LHCN-M2 (cell line): ENCODE data around the gene C16orf82. TPM values are rescaled to one million over a fixed set of nuclear protein-coding genes. Genes with fewer than 3 reads are reported as not detected.
"Not testable (repeated sequence)": the region's sequence is repeated elsewhere in the genome, so short reads cannot be mapped to it uniquely, and the experiment has no call there.

ENCODE experiments used
- DNase-seq: peaks from one replicate; pipeline ENCODE4 v3.0.0-alpha.2; 2012; ENCODE audit warnings: low read depth
- polyA plus RNA-seq: library from polyadenylated mRNA; unstranded; fragments of >200 nt; gene quantifications from one replicate; pipeline ENCODE4 v1.2.1, GENCODE V29; 2012; ENCODE audit warnings: missing spikeins
- total RNA-seq: library from RNA; depleted of rRNA; stranded (reverse); fragments of >200 nt; gene quantifications from 2 replicates; pipeline ENCODE4 v1.2.3, GENCODE V29; 2014; rRNA removed

C16orf82 gene
- not detected in 2 replicates for total RNA-seq
- not detected for polyA plus RNA-seq

DNA sequence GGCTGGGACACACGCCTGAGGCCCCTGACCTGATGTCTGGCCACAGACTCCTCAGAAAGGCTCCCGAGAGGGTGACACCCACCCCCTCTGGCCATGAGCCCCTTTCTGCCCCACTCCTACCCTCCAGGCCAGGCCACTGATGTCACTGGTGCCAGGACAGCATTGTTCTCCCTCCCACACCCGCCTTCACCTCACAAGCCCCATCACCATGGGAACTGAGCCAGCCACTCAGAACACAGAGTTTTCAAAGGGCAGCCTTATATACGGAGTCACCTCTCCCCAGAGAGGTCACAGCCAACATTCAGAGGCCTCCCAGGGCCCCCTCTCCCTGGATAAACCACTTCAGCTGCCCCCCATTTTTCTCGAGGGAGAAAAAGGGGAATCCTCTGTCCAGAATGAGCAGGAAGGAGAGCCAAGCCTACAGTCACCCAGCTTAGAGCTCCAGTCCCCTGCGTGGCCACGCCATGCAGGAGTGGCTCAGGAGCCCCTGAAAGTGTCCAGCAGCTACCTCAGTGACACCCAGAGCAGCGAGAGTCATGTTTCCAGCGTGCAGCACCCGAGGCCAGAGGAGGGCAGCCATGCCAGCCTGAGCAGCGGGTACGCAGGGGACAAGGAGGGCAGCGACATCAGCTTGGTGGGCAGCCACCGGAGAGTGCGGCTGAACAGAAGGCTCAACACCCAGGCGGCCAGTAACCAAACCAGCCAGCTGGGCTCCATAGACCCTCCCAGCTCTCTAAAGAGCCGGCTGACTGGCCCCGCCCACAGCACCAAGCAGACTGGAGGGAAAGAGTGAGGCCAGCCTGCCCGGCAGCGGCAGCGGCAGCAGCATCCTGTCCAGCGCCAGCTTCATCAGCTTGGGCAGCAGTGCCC, at the start of gene C16orf82:
TSS of gene C16orf82 (plus strand) at position 260 of the 870 bp plus-strand sequence.
- no peak for DNase-seq

DNA sequence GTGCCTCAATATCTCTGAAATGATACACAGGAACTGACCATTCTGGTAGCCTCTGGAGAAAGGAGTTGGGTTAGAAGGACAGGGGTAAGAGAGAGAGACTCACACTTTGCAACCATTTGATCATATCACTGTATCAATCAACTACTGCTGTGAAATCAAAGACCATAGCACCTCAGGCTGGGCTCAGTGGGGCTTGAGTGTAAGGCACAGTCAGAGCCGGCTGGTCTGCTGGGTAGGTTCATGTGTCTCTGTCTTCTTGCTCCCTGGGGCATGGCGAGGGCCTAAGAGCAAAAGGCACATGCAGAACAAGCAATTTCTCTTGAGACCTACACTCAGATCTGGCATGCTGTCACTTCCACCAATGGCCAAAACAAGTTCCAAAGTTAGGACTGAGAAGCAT, 46.7 kb upstream of the C16orf82 start:
- no peak for DNase-seq

DNA sequence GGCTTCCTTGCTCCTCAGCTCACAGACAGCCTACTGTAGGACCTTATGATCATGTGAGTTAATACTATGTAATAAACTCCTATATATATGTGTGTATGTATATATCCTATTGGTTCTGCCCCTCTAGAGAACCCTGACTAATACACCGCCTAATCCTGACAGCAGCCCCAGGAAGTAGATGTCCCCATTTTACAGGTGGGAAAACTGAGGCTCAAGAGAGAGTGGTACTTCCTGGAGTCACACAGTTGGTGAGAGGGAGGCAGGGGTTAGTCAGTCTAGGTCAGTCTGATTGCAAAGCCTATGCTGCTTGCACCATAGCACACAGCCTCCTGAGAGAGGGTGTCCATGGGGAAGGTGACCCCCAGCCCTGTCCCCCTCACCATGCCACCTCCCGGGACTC, 42.7 kb upstream of the C16orf82 start:
- DNase-seq = no peak

DNA sequence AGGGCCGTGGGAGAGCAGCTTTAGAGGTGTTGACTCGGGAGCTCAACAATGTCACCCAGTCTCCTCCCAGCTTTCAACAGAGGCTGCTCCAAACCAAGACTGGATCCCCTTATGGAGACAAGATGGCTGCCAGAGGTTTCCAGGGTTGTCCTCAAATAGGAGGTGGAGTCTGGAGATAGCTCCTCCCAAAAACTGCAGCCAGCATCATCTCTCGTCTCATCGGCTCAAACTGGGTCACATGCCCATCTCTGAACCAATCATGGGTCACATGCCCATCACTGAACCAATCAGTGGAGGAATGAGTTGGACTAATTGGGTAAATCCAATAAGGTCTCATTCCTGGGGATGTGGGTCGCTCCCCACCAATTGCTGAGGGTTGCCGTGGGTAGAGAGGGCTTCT, 41.1 kb upstream of the C16orf82 start:
- DNase-seq = no peak

DNA sequence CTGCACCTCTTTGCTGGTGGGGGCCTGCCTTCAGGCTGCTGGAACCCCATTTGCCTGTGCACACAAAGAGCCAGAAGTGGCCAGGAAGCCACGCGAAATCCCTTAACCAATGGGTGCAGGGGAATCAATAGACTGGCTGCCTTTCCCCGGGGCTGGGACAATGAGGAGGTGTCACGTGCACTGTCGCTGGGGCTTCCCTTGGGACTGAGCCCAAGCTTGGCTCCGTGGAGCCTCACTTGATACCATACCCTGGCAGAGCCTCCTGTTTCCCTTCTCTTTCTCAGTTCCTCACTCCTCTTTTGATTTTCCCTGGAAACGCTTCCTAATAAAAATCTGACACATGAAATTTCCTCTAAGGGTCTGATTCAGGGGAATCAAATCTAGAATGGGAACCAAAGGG, 38.8 kb upstream of the C16orf82 start:
- no peak for DNase-seq

DNA sequence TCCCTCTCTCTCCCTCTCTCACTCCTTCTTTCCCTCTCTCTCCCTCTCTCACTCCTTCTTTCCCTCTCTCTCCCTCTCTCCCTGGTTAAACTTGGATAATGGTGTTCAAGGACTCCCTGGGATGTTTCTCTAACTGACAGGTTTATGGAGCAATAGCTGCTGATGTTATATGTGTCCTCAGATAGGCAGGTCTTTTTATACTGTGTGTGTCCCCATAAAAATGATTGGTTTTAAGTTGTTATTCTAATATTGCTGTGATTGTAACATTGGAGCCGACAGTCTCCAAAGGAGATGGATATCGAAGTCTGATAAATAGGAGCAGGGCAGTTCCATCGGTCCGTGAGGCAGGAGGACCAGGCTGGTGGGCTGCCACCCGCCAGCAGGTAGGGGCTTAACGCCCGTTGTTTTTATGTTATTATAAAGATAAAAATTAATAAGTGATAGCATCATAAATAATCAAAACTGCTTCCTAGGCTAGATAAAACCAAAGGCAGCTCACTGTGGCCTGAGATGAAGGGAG, 38.1 kb upstream of the C16orf82 start:
- no peak for DNase-seq

DNA sequence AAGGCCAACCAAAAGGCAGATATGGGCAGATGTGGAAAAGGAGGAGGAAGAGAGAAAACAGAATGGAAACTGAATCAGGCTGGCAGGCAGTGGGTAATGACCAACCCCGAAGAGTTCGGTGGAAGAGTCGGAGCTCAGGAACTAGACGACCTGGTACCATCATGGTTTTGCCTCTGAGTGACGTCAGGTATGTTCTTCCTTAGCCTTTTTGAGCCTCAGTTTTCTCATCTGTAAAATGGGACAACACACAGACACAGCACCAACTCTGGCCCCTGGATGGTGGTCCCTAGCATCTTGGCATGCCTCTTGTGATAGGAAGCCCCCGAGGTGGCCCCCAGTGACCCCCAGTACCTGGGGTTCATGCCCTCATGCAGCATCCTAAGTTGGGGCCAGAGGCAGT, 37.2 kb upstream of the C16orf82 start:
- no peak for DNase-seq

DNA sequence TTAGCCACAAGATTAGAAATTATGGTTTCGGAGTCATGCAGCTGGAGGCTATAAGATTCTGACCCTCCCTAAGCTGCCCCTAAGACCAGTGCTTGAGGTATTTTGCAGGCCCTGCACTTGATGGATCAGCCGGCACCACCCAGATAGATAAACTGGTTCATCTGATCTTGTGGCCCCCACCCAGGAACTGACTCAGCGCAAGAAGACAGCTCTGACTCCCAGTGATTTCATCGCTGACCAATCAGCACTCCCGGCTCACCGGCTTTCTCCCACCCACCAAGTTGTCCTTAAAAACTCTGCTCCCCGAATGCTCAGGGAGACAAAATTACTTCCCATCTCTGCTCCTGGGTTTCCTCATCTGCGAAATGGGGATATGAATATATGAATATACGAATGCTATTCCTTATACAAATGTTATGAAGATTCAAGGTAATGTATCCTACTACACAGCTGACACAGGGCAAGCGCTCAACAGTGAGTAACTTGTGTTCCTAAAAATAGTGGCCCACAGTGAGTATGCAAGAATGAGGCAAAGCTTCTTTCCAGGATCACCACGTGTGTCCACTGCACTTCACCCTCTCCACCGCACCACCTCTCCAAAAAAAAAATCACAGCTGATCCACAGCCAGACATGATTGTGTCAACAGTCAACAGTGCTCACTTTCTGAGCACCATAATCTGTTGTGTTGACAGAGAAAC, 33.3 kb upstream of the C16orf82 start:
- DNase-seq = no peak

DNA sequence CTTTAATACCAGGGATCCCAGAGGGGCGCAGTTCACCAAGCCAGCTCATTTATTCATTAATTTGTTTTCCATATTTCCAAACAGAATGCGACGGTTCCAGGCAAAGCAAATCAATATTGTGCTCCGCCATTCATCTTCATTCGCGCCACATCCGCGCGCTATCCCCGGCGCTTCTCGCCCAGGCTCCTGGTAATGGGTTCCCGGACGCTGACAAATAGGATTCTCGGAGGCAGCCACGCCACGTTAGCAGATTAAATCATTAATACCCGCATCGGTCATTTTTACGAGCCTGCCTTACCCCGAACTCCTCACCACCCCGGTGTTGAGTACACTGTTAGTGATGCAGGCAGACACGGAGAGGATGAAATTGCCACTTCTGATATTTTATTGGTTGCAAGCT, 26.0 kb upstream of the C16orf82 start:
- no peak for DNase-seq

DNA sequence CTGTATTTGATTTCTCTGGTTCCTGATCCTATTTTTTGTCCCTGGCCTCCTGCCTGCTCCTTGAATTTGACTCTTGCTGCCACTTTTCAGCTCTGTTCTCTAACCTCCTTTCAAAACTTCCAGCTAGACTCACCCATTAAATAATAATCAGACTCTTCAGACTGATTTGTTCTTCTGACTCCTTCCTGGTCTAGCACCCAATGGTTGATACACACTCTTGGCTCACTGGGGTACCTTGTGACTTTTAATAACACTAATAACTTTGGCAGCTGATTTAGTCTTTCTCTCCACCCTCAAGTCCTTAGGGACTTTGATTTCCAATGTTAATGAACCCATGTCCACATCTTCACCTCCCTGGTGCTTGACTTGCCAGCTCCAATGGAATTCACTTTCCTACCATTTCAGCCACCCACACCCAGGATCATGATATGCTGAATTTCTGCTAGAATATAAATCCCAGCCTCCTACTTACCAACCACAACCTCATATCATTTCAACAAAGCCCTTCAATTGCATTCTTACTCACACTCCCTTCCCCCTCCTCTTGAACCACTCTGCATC, 19.7 kb upstream of the C16orf82 start:
- no peak for DNase-seq

DNA sequence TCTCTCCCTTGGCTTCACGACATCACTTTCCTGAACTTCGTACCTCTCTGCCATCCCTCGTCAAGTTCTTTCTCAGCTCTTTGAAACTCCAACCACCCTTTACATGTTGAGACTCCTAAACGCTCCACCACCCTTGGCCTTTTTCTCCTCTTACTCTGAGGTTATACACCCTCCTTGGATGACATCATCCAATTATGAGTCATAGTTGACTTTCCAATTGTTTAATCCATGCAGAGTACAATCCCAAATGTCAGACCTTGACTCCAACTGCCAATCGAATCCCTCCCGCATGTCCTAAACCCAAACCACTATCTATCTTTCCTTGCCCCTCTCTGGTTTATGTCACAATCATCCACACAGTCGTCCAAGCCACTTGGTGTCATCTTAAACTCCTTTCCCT, 18.4 kb upstream of the C16orf82 start:
- no peak for DNase-seq

DNA sequence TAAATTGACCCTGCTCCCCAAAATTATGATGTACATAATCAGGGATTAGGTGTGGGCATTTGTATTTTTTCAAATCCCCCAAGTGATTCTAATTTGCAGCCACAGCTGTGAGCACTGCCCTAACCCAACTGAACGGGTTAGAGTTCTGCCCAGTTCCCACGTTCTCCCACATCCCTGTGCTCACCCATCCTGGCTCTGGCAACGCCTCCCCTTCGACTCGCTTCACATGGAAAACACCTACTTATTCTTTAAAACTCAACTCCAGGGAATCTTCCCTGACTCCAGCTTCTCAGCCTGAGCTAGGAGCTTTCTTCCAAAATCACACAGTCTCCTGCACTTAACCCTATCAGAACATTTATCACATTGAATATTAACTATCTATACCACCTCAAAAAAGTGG, 17.6 kb upstream of the C16orf82 start:
- no peak for DNase-seq

DNA sequence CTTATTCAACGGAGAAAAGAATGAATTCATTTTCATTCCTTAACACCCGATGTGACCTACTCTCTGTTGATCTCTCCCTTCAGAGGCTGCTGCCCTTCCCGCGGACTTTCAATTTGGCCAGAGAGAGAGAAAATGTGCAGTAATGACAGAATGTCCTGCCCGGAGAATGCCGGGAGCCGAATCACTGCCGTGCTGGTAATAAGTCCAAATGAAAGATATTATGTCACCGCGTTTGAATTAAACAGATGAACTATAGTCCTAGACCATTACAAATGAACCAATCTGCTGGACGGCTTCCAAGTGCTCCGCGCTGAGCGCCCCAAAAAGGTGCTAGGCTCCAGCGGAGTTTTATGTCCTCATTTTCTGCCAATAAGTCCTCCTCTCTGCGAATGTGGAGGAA, 14.7 kb upstream of the C16orf82 start:
- no peak for DNase-seq

DNA sequence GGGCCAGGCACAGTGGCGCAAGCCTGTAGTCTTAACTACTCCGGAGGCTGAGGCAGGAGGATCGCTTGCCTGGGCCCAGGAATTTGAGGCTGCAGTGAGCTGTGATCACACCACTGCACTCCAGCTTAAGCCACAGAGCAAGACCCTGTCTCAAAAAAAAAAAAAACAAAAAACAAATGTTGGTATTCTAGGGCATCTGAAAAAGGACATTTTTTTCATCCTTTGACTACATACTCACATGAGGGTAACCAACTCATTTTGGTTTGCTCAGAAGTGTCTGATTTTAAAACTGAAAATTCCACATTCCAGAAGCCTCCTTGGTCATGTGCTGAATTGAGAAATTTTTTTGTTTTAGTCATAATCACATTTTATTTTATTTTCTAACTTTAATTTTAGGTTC, 12.7 kb upstream of the C16orf82 start:
- DNase-seq = no peak

DNA sequence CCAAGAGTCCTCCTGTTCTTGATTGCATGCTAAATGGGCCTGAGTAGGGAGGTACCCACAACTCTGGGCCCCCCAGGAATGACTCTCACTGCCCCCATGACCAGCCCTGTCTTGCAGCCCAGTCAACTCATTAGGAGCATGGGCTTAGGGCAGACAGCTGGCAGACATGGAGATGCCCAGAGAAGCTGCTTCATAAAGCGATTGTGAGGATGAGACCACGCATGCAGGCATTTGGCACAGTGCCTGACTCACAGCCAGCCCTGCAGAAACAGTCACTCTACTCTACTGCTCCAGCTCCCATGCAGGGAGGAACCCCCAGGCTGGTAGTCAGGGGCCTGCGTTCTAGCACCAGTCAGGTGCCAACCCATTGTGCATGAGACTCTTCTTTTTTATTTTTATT, 8.4 kb upstream of the C16orf82 start:
- DNase-seq = no peak

DNA sequence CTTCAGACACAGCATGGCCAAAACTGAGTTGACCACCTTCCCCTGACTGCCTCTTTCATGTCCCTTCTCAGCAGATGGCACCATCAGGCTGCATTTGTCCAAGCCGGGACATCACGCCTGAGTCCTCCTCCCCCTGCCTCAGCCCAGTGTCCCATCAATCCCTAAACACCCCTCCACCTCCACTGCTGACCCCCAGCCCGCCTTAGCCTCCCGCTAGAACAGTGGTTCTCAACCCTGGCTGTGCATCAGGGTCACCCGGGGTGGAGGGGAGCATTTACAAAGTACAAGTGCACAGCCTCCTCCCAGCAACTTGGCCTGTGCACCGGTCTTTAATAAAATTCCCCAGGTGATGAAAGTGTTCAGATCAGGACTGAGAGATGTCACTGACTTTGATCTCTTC, 4.0 kb downstream of the C16orf82 start:
- no peak for DNase-seq

DNA sequence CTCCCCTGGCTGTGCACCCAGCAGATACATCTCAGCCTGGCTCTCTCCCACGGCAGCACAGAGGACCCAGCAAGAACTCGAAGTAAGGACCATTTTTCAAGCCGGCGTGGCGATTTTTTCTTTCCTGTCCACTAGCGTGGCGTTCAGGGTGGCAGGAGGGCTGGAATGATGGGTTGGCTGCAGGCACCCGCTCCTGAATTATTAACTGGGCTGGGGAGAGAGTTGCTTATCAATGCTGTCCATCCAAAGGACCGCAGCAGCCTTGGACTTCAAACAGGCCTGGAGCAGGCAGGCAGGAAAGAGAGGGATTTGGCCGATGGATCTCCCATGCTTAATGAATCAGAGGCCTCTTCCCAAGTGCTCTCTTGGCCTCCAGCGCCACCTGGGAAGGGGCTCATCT, 7.0 kb downstream of the C16orf82 start:
- DNase-seq = no peak

DNA sequence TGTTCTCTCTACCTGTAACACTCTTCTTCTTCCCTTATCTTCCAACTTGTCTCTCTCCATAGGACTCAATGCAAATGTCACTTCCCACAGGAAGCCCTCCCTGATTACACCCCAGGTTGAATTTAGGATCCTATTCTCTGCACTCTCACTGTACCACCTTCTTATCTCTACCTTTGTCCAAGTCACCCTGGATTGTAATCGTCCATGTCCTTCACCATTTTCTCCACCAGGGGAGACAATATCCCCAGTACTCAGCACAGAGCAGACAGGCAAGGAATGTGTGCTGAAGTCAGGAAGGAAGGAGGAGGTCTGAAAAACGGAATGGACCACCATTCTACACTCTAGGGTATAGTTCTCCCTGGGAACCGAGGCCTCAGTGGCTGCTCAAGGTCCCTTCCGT, 14.2 kb downstream of the C16orf82 start:
- DNase-seq = no peak

DNA sequence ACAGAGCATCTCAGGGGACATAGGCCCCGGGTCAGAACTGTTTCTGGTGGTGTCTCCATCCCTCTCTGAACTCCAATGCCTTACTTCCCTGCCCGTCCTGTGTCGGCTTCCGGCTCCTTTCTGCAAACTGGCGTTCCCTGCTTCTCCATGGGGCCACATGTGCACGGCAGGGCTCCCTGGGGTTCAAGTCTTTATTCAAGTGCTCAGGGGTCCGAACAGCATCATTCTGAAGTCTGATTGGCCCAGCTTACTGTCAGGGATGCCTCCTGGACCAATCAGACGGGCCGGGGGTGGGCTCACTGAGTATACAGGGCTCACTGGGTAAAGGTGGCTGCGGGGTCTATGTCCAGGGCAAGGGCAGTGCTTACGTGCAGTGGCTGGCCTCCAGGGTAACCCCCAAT, 17.1 kb downstream of the C16orf82 start:
- DNase-seq = no peak

DNA sequence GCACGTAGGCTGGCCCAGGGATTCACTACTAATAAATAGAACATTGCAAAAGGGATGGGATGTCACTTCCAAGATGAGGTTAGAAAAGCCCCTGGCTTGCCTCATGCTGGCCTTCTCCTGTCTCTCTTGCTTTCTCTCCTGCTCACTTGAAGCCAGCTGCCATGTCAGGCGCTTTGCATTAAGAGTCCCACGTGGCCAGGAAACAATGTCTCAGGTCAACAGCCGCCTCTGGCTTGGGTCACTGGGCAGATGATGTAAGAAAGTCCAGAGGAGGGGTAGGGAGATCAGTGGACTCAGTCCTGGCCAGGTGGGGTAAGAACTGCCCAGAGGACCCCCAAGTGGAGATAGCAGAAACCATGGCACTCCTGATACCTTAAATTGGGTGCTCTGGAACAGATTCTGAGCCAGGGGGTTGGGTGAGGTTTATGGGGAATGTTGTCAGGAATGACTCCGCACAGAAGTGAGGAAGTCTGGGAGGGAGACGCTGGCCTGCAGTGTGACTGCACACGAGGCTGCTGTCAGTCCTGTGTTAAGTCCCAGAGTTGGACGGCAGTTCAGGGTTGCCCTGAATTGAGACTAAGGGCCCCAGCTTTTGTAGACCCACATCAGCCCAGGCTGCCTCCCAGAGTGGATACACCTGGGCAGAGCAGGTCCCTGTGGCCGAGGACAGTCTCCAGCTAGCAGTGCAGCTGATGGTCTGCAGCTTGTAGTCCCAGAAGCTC, 17.7 kb downstream of the C16orf82 start:
- no peak for DNase-seq

DNA sequence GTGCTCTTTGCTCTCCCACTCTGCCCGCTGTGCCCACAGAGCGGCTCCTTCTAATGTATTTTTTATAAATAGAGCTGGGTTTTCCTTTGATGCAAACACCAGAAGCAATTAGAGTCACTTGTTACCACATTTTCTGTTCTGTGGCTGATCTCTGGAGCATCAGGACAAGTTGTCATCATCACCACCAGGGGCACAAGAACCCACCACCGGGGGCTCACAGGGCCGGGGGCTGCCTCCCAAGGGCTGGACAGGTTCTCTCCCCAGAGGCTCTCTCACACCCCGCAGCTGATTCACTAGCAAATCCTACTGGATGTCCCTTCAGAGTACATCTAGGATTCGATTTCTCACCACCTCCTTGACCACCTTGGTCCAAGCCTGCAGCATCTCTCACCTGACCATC, 18.5 kb downstream of the C16orf82 start:
- no peak for DNase-seq

DNA sequence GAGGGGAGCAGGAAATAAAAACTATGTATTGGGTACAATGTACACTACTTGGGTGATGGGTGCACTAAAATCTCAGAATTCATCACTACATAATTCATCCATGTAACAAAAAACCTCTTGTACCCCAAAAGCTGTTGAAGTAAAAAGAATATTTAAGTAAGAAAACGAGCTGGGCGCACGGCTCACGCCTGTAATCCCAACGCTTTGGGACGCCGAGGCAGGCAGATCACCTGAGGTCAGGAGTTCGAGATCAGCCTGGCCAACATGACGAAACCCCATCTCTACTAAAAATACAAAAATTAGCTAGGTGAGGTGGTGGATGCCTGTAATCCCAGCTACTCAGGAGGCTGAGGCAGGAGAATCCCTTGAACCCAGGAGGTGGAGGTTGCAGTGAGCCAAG, 19.3 kb downstream of the C16orf82 start:
- DNase-seq = not testable (repeated sequence)
